Fibroblast of mammary gland (primary cell): ENCODE measurements around the gene PALM.

Source experiments
- DNase-seq: peaks from one replicate; pipeline ENCODE4 v3.0.0-alpha.2; 2010; ENCODE audit warnings: low read depth
- H3K4me3 ChIP-seq: 2 replicates; pipeline ENCODE4 v1.5.1; 2011; ENCODE audit warnings: low read depth, mild to moderate bottlenecking, low read length, moderate library complexity; ENCODE audit not compliant: control insufficient read depth
- TF ChIP-seq, protein P1 (sequence below): conservative IDR thresholded peaks from 2 replicates; pipeline ENCODE4 v1.5.1; 2011; ENCODE audit warnings: low read depth, low read length, inconsistent platforms; ENCODE audit not compliant: control insufficient read depth, insufficient read depth

The PALM gene

DNA sequence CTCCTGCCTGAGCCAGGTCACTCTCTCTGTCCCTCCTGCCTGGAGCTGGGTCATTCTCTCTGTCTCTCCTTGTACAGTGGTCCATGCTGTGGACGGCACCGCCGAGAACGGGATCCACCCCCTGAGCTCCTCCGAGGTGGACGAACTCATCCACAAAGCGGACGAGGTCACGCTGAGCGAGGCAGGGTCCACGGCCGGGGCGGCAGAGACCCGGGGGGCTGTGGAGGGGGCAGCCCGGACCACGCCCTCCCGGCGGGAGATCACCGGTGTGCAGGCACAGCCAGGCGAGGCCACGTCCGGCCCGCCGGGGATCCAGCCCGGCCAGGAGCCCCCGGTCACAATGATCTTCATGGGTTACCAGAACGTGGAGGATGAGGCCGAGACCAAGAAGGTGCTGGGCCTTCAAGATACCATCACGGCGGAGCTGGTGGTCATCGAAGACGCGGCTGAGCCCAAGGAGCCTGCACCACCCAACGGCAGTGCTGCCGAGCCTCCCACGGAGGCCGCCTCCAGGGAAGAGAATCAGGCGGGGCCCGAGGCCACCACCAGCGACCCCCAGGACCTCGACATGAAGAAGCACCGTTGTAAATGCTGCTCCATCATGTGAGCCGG, 37.6 kb downstream of the PALM start:
- no peak for DNase-seq
- no peak overlapping the region for H3K4me3 ChIP-seq
- TF ChIP-seq, protein P1, sequence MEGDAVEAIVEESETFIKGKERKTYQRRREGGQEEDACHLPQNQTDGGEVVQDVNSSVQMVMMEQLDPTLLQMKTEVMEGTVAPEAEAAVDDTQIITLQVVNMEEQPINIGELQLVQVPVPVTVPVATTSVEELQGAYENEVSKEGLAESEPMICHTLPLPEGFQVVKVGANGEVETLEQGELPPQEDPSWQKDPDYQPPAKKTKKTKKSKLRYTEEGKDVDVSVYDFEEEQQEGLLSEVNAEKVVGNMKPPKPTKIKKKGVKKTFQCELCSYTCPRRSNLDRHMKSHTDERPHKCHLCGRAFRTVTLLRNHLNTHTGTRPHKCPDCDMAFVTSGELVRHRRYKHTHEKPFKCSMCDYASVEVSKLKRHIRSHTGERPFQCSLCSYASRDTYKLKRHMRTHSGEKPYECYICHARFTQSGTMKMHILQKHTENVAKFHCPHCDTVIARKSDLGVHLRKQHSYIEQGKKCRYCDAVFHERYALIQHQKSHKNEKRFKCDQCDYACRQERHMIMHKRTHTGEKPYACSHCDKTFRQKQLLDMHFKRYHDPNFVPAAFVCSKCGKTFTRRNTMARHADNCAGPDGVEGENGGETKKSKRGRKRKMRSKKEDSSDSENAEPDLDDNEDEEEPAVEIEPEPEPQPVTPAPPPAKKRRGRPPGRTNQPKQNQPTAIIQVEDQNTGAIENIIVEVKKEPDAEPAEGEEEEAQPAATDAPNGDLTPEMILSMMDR: no peak

DNA sequence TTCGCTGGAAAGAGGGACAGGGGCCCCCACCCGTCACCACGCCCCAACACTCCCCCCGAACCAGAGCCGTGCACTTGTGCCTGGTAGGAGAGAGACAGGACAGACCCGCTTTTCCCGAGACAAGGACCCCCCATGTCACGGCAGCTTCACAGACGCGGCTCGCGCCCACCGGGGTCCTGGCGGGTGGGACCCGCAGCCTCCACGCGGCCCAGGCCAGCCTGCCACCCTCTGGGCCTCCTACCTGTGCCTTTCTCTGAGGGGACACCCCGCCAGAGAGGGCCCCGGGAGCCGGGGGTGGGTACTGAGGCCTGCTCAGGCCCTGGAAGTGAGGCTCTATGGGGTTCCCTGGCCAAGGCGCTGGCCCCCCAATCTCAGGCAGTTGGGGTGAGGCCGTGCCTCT, 38.2 kb downstream of the PALM start:
- no peak for DNase-seq
- TF ChIP-seq, protein P1: no peak
- H3K4me3 ChIP-seq: no peak overlapping the region

DNA sequence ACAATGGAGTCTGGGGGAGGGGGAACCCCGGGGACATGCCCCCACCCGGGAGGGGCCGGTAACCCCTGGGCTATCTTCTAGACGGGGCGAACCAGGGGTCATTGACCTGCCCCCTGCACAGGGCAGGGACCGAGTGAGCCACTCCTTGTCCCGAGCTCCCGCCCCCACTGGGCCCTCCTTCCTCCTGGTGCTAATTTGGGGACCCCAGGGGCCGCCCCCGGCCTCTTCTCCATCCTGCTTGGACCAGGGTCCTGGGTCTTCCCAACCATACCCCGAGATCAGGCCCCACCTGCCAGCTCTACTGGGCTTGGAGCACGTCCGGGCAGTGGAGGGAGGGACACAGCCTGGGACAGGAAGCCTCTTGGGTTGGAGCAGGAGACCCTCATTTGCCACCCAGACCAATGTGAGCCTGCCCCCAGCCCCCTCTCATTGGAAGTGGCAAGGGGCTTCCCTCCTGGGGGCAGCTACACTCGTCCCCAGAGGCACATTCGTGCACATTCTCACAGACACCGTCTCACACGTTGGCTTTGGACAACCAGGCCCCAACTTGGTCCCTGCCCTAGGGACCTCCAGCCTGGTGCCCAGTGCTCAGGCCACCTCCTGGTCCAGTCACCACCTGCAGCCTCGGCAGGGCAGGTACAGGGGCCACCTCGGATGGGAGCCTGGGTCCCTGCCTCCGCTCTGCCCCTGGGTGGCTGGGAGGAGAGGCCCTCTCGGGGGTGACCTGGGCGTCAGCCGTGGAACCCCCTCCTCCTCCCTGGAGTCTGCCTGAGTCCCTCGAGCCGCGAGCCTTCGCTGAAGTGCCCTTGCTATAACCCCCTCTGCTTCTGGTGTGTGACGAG, 38.9 kb downstream of the PALM start:
- TF ChIP-seq, protein P1: no peak
- no peak overlapping the region for H3K4me3 ChIP-seq
- no peak for DNase-seq

DNA sequence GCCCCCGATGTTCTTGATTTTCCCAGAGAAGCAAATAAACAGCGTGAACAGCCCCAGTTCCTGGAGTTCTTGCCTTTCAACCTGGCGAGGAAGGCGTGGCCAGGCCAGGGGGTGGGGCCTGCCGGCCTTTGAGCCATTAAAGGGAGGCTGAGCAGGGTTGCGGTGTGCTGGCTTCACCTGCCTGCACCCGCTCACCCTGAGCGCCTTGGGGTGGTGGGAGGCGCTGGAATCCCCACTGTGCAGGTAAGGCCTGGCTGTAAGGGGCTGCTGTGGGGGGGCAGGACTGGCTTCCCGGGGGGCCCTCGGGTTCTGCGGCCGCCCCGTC, 39.5 kb downstream of the PALM start:
- no peak overlapping the region for H3K4me3 ChIP-seq
- TF ChIP-seq, protein P1: no peak
- DNase-seq: no peak

DNA sequence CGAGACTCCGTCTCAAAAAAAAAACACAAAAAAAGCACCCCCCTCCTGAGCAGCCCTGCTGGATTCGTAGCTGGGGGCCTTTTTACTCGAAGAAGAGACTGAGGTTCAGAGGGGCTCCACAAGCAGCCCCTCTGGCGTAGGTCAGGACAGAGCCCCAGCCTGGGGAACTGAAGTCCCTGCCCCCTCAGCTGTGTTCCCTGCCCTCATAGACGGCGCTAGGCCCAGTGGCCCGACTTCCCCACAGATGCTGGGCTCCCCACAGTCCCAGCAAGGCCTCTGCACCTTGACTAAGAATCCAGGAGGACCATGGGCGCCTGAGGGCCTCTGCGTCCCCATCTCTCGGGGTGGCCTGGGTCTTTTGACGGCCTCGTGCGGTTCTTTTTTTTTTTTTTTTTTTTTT, 41.1 kb downstream of the PALM start:
- TF ChIP-seq, protein P1: no peak

DNA sequence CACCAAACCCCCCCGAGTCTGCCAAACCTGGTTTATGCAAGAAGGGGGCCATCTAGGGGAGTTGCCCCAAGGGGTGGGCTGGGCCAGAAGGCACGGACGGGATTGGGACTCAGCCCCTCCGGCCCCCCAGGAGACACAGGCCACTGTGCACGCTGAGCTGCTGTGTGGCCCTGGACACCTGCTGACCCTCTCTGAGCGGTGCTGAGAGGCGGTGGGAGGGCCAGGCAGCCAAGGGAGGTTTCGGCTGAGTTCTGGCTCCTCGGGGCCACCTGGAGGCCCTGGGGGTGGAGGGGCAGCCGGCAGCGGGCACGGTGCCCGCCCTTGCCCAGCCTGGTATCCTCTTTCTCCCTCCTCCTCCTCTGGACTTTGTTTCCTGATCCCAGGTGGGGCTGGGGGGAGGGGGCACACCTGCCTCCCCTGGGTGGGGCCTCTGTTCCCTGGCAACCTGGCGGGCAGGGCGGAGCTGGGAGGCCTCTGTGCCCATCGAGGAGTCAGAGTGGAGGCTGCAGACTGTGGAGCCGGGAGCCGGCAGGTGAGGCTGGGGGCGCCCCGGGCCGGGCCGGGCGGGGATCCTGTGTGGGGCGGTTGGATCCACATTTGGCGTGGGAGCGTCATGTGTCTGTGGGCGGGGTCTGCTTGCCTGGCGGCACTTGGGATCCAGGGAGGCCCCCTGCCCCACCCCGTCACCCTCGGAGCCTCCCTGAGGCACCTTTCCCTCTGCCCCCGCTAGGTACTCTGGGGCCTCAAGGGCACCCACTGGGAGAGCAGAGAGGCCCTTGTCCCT, 42.1 kb downstream of the PALM start, which contains the start of gene MISP:
Gene MISP, plus strand, starts transcription at position 473 of the 784 bp plus-strand sequence. CDS start 5,835 bp downstream, outside the sequence.
- TF ChIP-seq, protein P1: no peak
- no peak for DNase-seq
- no peak within 1 kb of the TSS for H3K4me3 ChIP-seq

More for the DNA sequence above, 41.1 kb downstream of the PALM start:
- DNase-seq: no peak
- no peak overlapping the region for H3K4me3 ChIP-seq
